T-helper 2 cell treated with Interferon-gamma antibody and Interleukin-4, amounts not matched to agents 5 μg/mL and 100 μg/mL, for 36 hours (primary cell): ENCODE data around the gene NEFH.

Experiments used
- DNase-seq: peaks from one replicate; pipeline ENCODE4 v3.0.0; 2021; ENCODE audit warnings: low spot score
- H3K27ac Mint-ChIP-seq: one replicate; pipeline ENCODE4 v1.8.0; 2021; ENCODE audit warnings: mild to moderate bottlenecking, mixed read lengths
- H3K27me3 Mint-ChIP-seq: one replicate; pipeline ENCODE4 v1.8.0; 2021; ENCODE audit warnings: low read depth, mixed read lengths
- H3K36me3 Mint-ChIP-seq: one replicate; pipeline ENCODE4 v1.8.0; 2021; ENCODE audit warnings: low read depth, mixed read lengths
- H3K4me1 Mint-ChIP-seq: one replicate; pipeline ENCODE4 v1.8.0; 2021; ENCODE audit warnings: low read depth, mixed read lengths
- H3K4me3 Mint-ChIP-seq: one replicate; pipeline ENCODE4 v1.8.0; 2022; ENCODE audit warnings: mild to moderate bottlenecking, moderate library complexity, mixed read lengths
- H3K9me3 Mint-ChIP-seq: one replicate; pipeline ENCODE4 v1.8.0; 2021; ENCODE audit warnings: mixed read lengths

The NEFH gene

GRCh38 chr22:29523761-29524160 is 43.7 kb downstream of the NEFH start:
- Mint-ChIP-seq H3K27me3 (no peaks in the 10 kb centered on the region), H3K9me3 (no peaks in the 10 kb centered on the region), H3K4me1 (no peaks in the 10 kb centered on the region), H3K27ac (no peak overlapping the region), H3K4me3 (no peak overlapping the region), H3K36me3 (peaks cover 32% of the 10 kb centered on the region)
- no peak for DNase-seq

- peaks cover 31% of the 10 kb centered on the region for H3K36me3 Mint-ChIP-seq
- no peak overlapping the region for H3K4me3 Mint-ChIP-seq
- H3K27me3 Mint-ChIP-seq, result no peaks in the 10 kb centered on the region
- H3K9me3 Mint-ChIP-seq, result no peaks in the 10 kb centered on the region
- DNase-seq, result no peak
- H3K27ac Mint-ChIP-seq, result no peak overlapping the region
- H3K4me1 Mint-ChIP-seq, result no peaks in the 10 kb centered on the region
Measured at GRCh38 chr22:29524442-29525191, 44.6 kb downstream of the NEFH start.

- H3K9me3 Mint-ChIP-seq, result no peaks in the 10 kb centered on the region
- no peaks in the 10 kb centered on the region for H3K27me3 Mint-ChIP-seq
- H3K4me3 Mint-ChIP-seq, result no peak overlapping the region
- H3K27ac Mint-ChIP-seq, result no peak overlapping the region
- DNase-seq, result no peak
- H3K4me1 Mint-ChIP-seq, result no peaks in the 10 kb centered on the region
- peaks cover 30% of the 10 kb centered on the region for H3K36me3 Mint-ChIP-seq
Measured at GRCh38 chr22:29528144-29528543, 48.1 kb downstream of the NEFH start.

- Mint-ChIP-seq H3K9me3 (no peaks in the 10 kb centered on the region), H3K4me1 (no peaks in the 10 kb centered on the region), H3K36me3 (peaks cover 39% of the 10 kb centered on the region), H3K27ac (peak overlapping the region; percentile 0), H3K4me3 (no peak overlapping the region), H3K27me3 (no peaks in the 10 kb centered on the region)
- DNase-seq, result no peak
Measured at GRCh38 chr22:29530716-29531115, 50.7 kb downstream of the NEFH start.

GRCh38 chr22:29531419-29531818 is 51.4 kb downstream of the NEFH start:
- H3K4me3 Mint-ChIP-seq, result no peak overlapping the region
- no peak overlapping the region for H3K27ac Mint-ChIP-seq
- H3K27me3 Mint-ChIP-seq, result no peaks in the 10 kb centered on the region
- H3K4me1 Mint-ChIP-seq, result no peaks in the 10 kb centered on the region
- H3K9me3 Mint-ChIP-seq, result no peaks in the 10 kb centered on the region
- H3K36me3 Mint-ChIP-seq, result peaks cover 44% of the 10 kb centered on the region
- no peak for DNase-seq

- no peak overlapping the region for H3K27ac Mint-ChIP-seq
- H3K36me3 Mint-ChIP-seq, result peaks cover 60% of the 10 kb centered on the region
Measured at GRCh38 chr22:29536411-29536810, 56.4 kb downstream of the NEFH start.

GRCh38 chr22:29539105-29539504 is 59.1 kb downstream of the NEFH start:
- H3K27ac Mint-ChIP-seq, result peak overlapping the region; percentile 26
- H3K9me3 Mint-ChIP-seq, result no peaks in the 10 kb centered on the region
- DNase-seq, result no peak
- H3K4me1 Mint-ChIP-seq, result peaks cover 5% of the 10 kb centered on the region
- peaks cover 59% of the 10 kb centered on the region for H3K36me3 Mint-ChIP-seq
- H3K27me3 Mint-ChIP-seq, result no peaks in the 10 kb centered on the region
- H3K4me3 Mint-ChIP-seq, result no peak overlapping the region

More at GRCh38 chr22:29536411-29536810, 56.4 kb downstream of the NEFH start:
- no peaks in the 10 kb centered on the region for H3K27me3 Mint-ChIP-seq
- H3K4me3 Mint-ChIP-seq, result no peak overlapping the region
- H3K9me3 Mint-ChIP-seq, result no peaks in the 10 kb centered on the region
- DNase-seq, result no peak
- no peaks in the 10 kb centered on the region for H3K4me1 Mint-ChIP-seq
